Lower lobe of right lung (tissue), 2 donors: ENCODE measurements around the gene PP2D1. TPM values are rescaled to one million over a fixed set of nuclear protein-coding genes. Genes with fewer than 3 reads are reported as not detected.
"Not testable (repeated sequence)": the region's sequence is repeated elsewhere in the genome, so short reads cannot be mapped to it uniquely, and the experiment has no call there.

Experiments used
- ATAC-seq, 2 donors: fragments of 200-7000 bp; cut with Tn5 transposase; one replicate each; pipeline ENCODE4 v1.9.1; 2020 to 2022; ENCODE audit warnings: mild to moderate bottlenecking in 2 of 2, moderate library complexity in 2 of 2
- DNase-seq: peaks from one replicate; pipeline ENCODE4 v3.0.0-alpha.2; 2020
- H3K27ac ChIP-seq: fragments of 200-600 bp; one replicate; pipeline ENCODE4 v1.8.0; 2022
- H3K27me3 ChIP-seq: fragments of 200-600 bp; one replicate; pipeline ENCODE4 v1.8.0; 2022; ENCODE audit warnings: low read depth
- H3K36me3 ChIP-seq: fragments of 200-600 bp; one replicate; pipeline ENCODE4 v1.8.0; 2022; ENCODE audit warnings: mild to moderate bottlenecking
- H3K4me1 ChIP-seq: fragments of 200-600 bp; one replicate; pipeline ENCODE4 v1.8.0; 2022
- H3K4me3 ChIP-seq: fragments of 200-600 bp; one replicate; pipeline ENCODE4 v1.8.0; 2022; ENCODE audit warnings: mild to moderate bottlenecking
- H3K9me3 ChIP-seq: fragments of 200-600 bp; one replicate; pipeline ENCODE4 v1.8.0; 2022
- CTCF ChIP-seq: fragments of 200-600 bp; IDR thresholded peaks from one replicate; pipeline ENCODE4 v1.8.0; 2022; ENCODE audit warnings: antibody characterized with exemption, mild to moderate bottlenecking
- intact Hi-C: fragments of 100-400 bp; cut with DNase I; formaldehyde crosslinking; loops from one replicate; pipeline ENCODE4 v1.11.0; 2022
- total RNA-seq: library from RNA; stranded (reverse); fragmentation: NEBNext Ultra II Directional; extraction: Animal tissue kit (Norgen Biotek cat#: 25700); gene quantifications from one replicate; pipeline ENCODE4 v1.2.1, GENCODE V29; 2021
- donor health status: DM: no; HTN: yes; CAD: no; lungs with severe emphysema.

The PP2D1 gene
- total RNA-seq, 1 donor from 2014 or later: not detected

DNA sequence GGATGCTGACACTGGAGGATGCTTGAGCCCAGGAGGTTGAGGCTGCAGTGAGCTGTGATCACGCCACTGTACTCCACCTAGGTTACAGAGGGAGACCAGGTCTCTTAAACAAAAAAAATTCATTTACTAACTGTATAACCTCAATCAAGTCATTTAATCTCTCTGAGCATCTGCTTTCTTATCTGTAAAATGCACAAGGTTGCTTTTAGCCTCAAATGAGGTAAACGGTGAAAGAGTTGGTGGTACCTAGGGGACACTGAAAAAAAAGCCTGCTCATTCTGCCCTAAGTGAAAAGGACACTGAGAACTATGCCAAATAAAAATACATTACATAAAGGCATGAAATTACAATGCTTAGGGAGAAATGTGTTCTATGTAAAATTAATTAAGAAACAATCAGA, 3.4 kb downstream of the PP2D1 start:
- Histone ChIP-seq H3K9me3 (no peaks in the 10 kb centered on the region), H3K36me3 (no peaks in the 10 kb centered on the region), H3K4me3 (no peak overlapping the region), H3K27me3 (no peaks in the 10 kb centered on the region), H3K4me1 (no peaks in the 10 kb centered on the region), H3K27ac (no peak overlapping the region)
- intact Hi-C loops: no loop called here
- ATAC-seq (no peak), DNase-seq (no peak)
- TF ChIP-seq CTCF: no peak

DNA sequence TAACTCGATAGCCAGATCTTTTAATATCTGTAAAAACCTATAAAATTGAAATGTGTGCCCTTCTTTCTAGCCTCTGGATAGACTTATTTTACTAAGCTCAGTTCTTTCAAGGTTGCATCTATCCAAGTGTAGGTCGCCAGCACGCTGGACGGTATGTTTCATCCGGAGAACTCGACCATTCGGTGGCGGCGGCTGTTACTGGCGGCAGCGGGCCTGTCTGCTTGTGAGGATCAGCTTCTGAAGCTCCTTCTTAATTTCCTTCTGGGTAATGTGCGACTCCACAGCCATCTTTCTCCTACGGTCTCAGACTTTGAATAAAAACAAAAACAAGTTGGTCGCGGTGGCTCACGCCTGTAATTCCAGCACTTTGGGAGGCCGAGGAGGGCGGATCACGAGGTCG, 4.1 kb downstream of the PP2D1 start:
- no peak overlapping the region for H3K4me3 ChIP-seq
- H3K27me3 ChIP-seq: no peaks in the 10 kb centered on the region
- H3K36me3 ChIP-seq: no peaks in the 10 kb centered on the region
- ATAC-seq (no peak), DNase-seq (no peak)
- H3K9me3 ChIP-seq: no peaks in the 10 kb centered on the region
- H3K4me1 ChIP-seq: no peaks in the 10 kb centered on the region
- intact Hi-C loops: no loop called here
- TF ChIP-seq CTCF: no peak
- no peak overlapping the region for H3K27ac ChIP-seq

- Histone ChIP-seq H3K36me3 (no peaks in the 10 kb centered on the region), H3K27me3 (no peaks in the 10 kb centered on the region), H3K9me3 (no peaks in the 10 kb centered on the region), H3K4me1 (no peaks in the 10 kb centered on the region), H3K4me3 (no peak overlapping the region), H3K27ac (no peak overlapping the region)
- intact Hi-C loops: no loop called here
- no peak for DNase-seq
- ATAC-seq: no peak
- no peak for TF ChIP-seq CTCF
These were observed 10.1 kb downstream of the PP2D1 start for GRCh38 chr3:20001932-20002331.

- H3K27ac ChIP-seq: no peak overlapping the region
- no peaks in the 10 kb centered on the region for H3K36me3 ChIP-seq
- intact Hi-C loops: no loop called here
- no peaks in the 10 kb centered on the region for H3K9me3 ChIP-seq
- DNase-seq (no peak), ATAC-seq (no peak)
- no peaks in the 10 kb centered on the region for H3K27me3 ChIP-seq
- TF ChIP-seq CTCF: no peak
- no peak overlapping the region for H3K4me3 ChIP-seq
- no peaks in the 10 kb centered on the region for H3K4me1 ChIP-seq
These were observed 14.6 kb downstream of the PP2D1 start for GRCh38 chr3:19997502-19997901.

GRCh38 chr3:19994796-19995195, 17.3 kb downstream of the PP2D1 start:
- H3K27me3 ChIP-seq: no peaks in the 10 kb centered on the region

DNA sequence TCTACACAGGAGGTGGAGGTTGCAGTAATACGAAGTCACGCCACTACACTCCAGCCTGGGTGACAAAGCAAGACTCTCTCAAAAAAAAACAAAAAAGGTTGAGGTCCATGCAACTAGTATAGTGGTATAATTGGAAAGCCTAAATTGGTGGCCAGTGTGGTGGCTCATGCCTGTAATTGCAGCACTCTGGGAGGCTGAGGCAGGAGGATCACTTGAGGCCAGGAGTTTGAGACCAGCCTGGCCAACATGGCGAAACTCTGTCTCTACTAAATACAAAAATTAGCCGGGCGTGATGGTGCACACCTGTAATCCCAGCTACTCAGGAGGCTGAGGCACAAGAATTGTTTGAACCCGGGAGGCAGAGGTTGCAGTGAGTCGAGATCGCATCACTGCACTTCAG, 23.2 kb downstream of the PP2D1 start:
- H3K27ac ChIP-seq, H3K27me3 ChIP-seq, ATAC-seq, DNase-seq, H3K4me1 ChIP-seq, intact Hi-C loops, H3K4me3 ChIP-seq, H3K9me3 ChIP-seq: not testable (repeated sequence)
- peaks cover 16% of the 10 kb centered on the region for H3K36me3 ChIP-seq

More at GRCh38 chr3:19994796-19995195, 17.3 kb downstream of the PP2D1 start:
- H3K9me3 ChIP-seq: no peaks in the 10 kb centered on the region
- no peak overlapping the region for H3K27ac ChIP-seq
- intact Hi-C loops: no loop called here
- H3K4me3 ChIP-seq: no peak overlapping the region
- no peaks in the 10 kb centered on the region for H3K36me3 ChIP-seq
- ATAC-seq: no peak
- no peak for TF ChIP-seq CTCF
- DNase-seq: no peak
- H3K4me1 ChIP-seq: no peaks in the 10 kb centered on the region
